Measurements from ENCODE around the gene RAP1A. TPM values are rescaled to one million over a fixed set of nuclear protein-coding genes. Genes with fewer than 3 reads are reported as not detected.

Gene RAP1A
- total and polyA plus RNA-seq, 2 donors (not counting 3 experiments of a cell fraction or from before 2014, with no cell fraction given) = 17.8 to 56.4 TPM

DNA sequence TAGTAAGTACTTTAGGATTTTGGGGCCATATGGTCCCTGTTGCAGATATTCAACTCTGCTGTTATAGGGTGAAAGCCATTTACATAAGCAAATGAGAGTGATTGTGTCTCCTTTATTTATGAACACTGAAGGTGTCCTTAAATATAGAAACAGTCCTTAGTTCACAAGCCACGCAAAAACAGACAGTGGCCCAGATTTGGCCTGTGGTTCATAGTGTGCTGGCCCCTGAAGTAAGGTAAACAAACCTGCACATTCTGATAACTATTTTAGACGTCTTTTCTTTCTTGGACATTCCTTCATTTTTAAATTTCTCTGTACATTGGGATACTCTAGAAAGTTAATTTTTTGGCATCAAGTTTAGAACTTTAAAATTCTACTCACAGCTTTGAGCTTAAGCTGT is 23.5 kb downstream of the RAP1A start:
- FAIRE-seq (no peak), DNase-seq (ENCODE audit: low read depth, low spot score) (no peak)
- no peak overlapping the region for H3K27ac ChIP-seq (ENCODE audit: insufficient read depth, low read depth, low read length)
- no peak overlapping the region for H3K4me2 ChIP-seq (ENCODE audit: insufficient read depth, low read length)
- no TSS peak for BruUV-seq (replicated peaks)
- no peaks in the 10 kb centered on the region for H3K9me1 ChIP-seq (replicated peaks; ENCODE audit: control insufficient read depth, extremely low read depth, insufficient read depth, low read length)
- peaks cover 55% of the 10 kb centered on the region for H3K79me2 ChIP-seq (ENCODE audit: control insufficient read depth, insufficient read depth, low read length)
- CTCF ChIA-PET = interaction anchor here (0.8 kb wide), 1 partner anchor 135 kb away, joined by 5 read pairs; no protein-coding TSS in a partner anchor
- H3K4me1 ChIP-seq (ENCODE audit: control insufficient read depth, extremely low read depth, insufficient read depth, low read length) = no peaks in the 10 kb centered on the region
- H3K36me3 ChIP-seq (ENCODE audit: control insufficient read depth in 2 of 2, extremely low read depth in 1 of 2, insufficient read depth in 2 of 2, low read length in 2 of 2) = no peaks in the 10 kb centered on the region
- no peak overlapping the region for H2AFZ ChIP-seq (ENCODE audit: low read depth, low read length)
- intact Hi-C loops (cut with micrococcal nuclease) (no loop called here), dilution Hi-C loops (cut with MboI; ENCODE audit: extremely low pct_ligation_motif_present, low sequenced_read_pairs) (no loop called here)
- no peak overlapping the region for H3K4me3 ChIP-seq (replicated peaks in 1 of 3; ENCODE audit: insufficient read depth in 1 of 3, low read depth in 1 of 3, low read length in 3 of 3)
- H3K9ac ChIP-seq (replicated peaks; ENCODE audit: extremely low read depth, insufficient read depth, low read length) = no peak overlapping the region
- H3K27me3 ChIP-seq (ENCODE audit: control insufficient read depth in 2 of 2, insufficient read depth in 2 of 2, low read length in 2 of 2) = no peaks in the 10 kb centered on the region
- POLR2A ChIA-PET = no interaction called here
- peaks cover 10% of the 10 kb centered on the region for H4K20me1 ChIP-seq (replicated peaks; ENCODE audit: control insufficient read depth, extremely low read depth, insufficient read depth, low read length)
- H3K9me3 ChIP-seq (replicated peaks; ENCODE audit: control insufficient read depth, insufficient read depth, low read length) = no peaks in the 10 kb centered on the region
- TF ChIP-seq, protein P1, sequence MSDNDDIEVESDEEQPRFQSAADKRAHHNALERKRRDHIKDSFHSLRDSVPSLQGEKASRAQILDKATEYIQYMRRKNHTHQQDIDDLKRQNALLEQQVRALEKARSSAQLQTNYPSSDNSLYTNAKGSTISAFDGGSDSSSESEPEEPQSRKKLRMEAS (IDR thresholded peaks at IDR 0.05; ENCODE audit: insufficient read depth, insufficient read length) = no peak

DNA sequence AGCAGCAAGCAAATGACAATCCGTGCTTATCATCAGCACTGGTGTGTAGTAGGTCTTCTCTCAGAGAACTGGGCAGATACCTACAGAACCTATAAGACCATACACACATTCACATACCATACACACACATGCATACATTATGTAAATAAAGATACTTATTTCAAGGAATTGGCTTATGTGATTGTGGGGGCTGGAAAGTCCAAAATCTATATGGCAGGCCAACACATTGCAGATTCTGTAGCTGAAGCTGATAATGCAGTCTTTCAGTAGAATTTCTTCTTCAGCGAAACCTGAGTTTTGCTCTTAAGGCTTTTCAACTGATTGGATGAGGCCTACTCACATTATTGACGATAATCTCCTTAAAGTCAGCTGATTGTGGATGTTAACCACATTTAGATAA is 24.1 kb downstream of the RAP1A start:
- CTCF ChIA-PET = no interaction called here

More for the DNA sequence above, 24.1 kb downstream of the RAP1A start:
- Histone ChIP-seq H3K4me3 (replicated peaks in 1 of 3; ENCODE audit: insufficient read depth in 1 of 3, low read depth in 1 of 3, low read length in 3 of 3) (no peak overlapping the region), H3K4me2 (ENCODE audit: insufficient read depth, low read length) (no peak overlapping the region), H3K9me3 (replicated peaks; ENCODE audit: control insufficient read depth, insufficient read depth, low read length) (no peaks in the 10 kb centered on the region), H3K79me2 (ENCODE audit: control insufficient read depth, insufficient read depth, low read length) (peaks cover 56% of the 10 kb centered on the region), H3K9me1 (replicated peaks; ENCODE audit: control insufficient read depth, extremely low read depth, insufficient read depth, low read length) (no peaks in the 10 kb centered on the region), H4K20me1 (replicated peaks; ENCODE audit: control insufficient read depth, extremely low read depth, insufficient read depth, low read length) (peaks cover 10% of the 10 kb centered on the region), H2AFZ (ENCODE audit: low read depth, low read length) (no peak overlapping the region), H3K27ac (ENCODE audit: insufficient read depth, low read depth, low read length) (no peak overlapping the region), H3K36me3 (ENCODE audit: control insufficient read depth in 2 of 2, extremely low read depth in 1 of 2, insufficient read depth in 2 of 2, low read length in 2 of 2) (no peaks in the 10 kb centered on the region), H3K4me1 (ENCODE audit: control insufficient read depth, extremely low read depth, insufficient read depth, low read length) (no peaks in the 10 kb centered on the region), H3K27me3 (ENCODE audit: control insufficient read depth in 2 of 2, insufficient read depth in 2 of 2, low read length in 2 of 2) (no peaks in the 10 kb centered on the region), H3K9ac (replicated peaks; ENCODE audit: extremely low read depth, insufficient read depth, low read length) (no peak overlapping the region)
- POLR2A ChIA-PET = no interaction called here
- no peak for FAIRE-seq
- DNase-seq (ENCODE audit: low read depth, low spot score) = no peak
- dilution Hi-C loops (cut with MboI; ENCODE audit: extremely low pct_ligation_motif_present, low sequenced_read_pairs) = no loop called here
- intact Hi-C loops (cut with micrococcal nuclease) = no loop called here
- no peak for TF ChIP-seq POLR2A (IDR thresholded peaks at IDR 0.05; ENCODE audit: low read depth, low read length)
- TF ChIP-seq POLR2AphosphoS5 (IDR thresholded peaks at IDR 0.05; ENCODE audit: insufficient read depth, low read depth, low read length) = no peak
- TF ChIP-seq JUN (IDR thresholded peaks at IDR 0.05; ENCODE audit: borderline replicate concordance, insufficient read depth, insufficient read length, low read depth) = no peak
- TF ChIP-seq MYC (IDR thresholded peaks at IDR 0.05; ENCODE audit: low read depth, low read length) = no peak
- TF ChIP-seq EZH2 (IDR thresholded peaks at IDR 0.05; ENCODE audit: borderline replicate concordance, low read depth, low read length, severe bottlenecking) = no peak
- TF ChIP-seq, protein P1 (IDR thresholded peaks at IDR 0.05; ENCODE audit: insufficient read depth, insufficient read length) = no peak
- no peak for TF ChIP-seq FOS (IDR thresholded peaks at IDR 0.05; ENCODE audit: borderline replicate concordance, insufficient read depth, low read length)
- TF ChIP-seq GATA2 (IDR thresholded peaks at IDR 0.05; ENCODE audit: insufficient read depth, insufficient read length, low read depth, low read length) = no peak
- TF ChIP-seq, protein P2, sequence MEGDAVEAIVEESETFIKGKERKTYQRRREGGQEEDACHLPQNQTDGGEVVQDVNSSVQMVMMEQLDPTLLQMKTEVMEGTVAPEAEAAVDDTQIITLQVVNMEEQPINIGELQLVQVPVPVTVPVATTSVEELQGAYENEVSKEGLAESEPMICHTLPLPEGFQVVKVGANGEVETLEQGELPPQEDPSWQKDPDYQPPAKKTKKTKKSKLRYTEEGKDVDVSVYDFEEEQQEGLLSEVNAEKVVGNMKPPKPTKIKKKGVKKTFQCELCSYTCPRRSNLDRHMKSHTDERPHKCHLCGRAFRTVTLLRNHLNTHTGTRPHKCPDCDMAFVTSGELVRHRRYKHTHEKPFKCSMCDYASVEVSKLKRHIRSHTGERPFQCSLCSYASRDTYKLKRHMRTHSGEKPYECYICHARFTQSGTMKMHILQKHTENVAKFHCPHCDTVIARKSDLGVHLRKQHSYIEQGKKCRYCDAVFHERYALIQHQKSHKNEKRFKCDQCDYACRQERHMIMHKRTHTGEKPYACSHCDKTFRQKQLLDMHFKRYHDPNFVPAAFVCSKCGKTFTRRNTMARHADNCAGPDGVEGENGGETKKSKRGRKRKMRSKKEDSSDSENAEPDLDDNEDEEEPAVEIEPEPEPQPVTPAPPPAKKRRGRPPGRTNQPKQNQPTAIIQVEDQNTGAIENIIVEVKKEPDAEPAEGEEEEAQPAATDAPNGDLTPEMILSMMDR (IDR thresholded peaks at IDR 0.05; ENCODE audit: extremely low read depth in 1 of 2, insufficient read depth in 1 of 2, low read depth in 1 of 2, low read length in 2 of 2) = no peak
- BruUV-seq (replicated peaks) = no TSS peak
